Endothelial cell of umbilical vein (primary cell): ENCODE measurements around the gene SLC25A43.

Source experiments
- CTCF ChIP-seq, 2 donors: IDR thresholded peaks; 1 replicate in 1 of 2; 2 replicates in 1 of 2; pipeline ENCODE4 v1.5.1; 2011; ENCODE audit warnings: low read length in 2 of 2, mild to moderate bottlenecking in 2 of 2, moderate library complexity in 2 of 2, control low read depth in 1 of 2, inconsistent platforms in 1 of 2, low read depth in 1 of 2; ENCODE audit not compliant: insufficient read depth in 1 of 2; ENCODE audit errors: extremely low read depth in 1 of 2
- MYC ChIP-seq: IDR thresholded peaks from one replicate; pipeline ENCODE4 v1.6.1; 2011; ENCODE audit warnings: mild to moderate bottlenecking, low read depth, low read length
- POLR2A ChIP-seq: IDR thresholded peaks from 2 replicates; pipeline ENCODE4 v1.6.1; 2012; ENCODE audit warnings: low read depth, mild to moderate bottlenecking, control low read depth, low read length
- POLR2AphosphoS5 ChIP-seq: IDR thresholded peaks from 2 replicates; pipeline ENCODE4 v1.6.1; 2012; ENCODE audit warnings: low read depth, mild to moderate bottlenecking, control low read depth, low read length, moderate library complexity; ENCODE audit not compliant: insufficient read depth
- TF ChIP-seq, protein P1 (sequence below): IDR thresholded peaks from 2 replicates; pipeline ENCODE4 v1.6.1; 2011; ENCODE audit not compliant: insufficient read depth, insufficient read length

DNA sequence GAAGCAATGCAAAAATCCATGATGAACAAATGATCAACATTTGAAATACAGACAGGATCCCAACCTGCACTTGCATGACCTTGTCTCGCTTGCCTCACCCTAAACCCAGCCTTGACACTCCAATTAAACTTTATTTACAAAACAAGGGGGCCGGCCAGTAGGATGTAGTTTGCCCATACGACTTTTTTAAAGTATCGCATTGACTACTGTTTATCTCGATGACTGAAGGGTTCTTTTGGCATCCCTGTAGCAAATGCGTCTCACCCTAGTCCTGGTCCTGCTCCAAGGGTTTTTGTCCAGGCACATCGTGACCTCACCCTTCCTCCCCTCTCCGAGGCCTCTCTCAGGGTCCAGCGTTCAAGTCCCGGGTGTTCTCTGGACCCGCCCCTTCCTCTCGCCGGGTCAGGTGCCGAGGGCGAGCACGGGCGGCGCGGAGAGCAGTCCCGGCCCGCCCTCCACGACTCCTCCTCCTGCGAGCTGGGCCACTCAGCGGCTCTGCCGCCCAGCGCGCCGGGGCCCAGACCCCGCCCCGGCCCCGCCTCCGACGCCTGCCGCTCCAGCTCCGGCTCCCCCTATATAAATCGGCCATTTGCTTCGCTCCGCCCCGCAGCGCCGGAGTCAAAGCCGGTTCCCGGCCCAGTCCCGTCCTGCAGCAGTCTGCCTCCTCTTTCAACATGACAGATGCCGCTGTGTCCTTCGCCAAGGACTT is 68.9 kb downstream of the SLC25A43 start, which contains the start of gene SLC25A5:
- TF ChIP-seq CTCF (IDR thresholded peaks at IDR 0.05; ENCODE audit: extremely low read depth in 1 of 2, insufficient read depth in 1 of 2, low read depth in 1 of 2, low read length in 2 of 2) (no peak), POLR2A (peak; percentile 75), MYC (no peak), POLR2AphosphoS5 (peak; percentile 74)
- TF ChIP-seq, protein P1, sequence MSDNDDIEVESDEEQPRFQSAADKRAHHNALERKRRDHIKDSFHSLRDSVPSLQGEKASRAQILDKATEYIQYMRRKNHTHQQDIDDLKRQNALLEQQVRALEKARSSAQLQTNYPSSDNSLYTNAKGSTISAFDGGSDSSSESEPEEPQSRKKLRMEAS: no peak
